ENCODE results near the gene USP32. TPM values are rescaled to one million over a fixed set of nuclear protein-coding genes. Genes with fewer than 3 reads are reported as not detected.

Gene USP32
- total RNA-seq, 1 donor from 2014 or later = 39.0 TPM

DNA sequence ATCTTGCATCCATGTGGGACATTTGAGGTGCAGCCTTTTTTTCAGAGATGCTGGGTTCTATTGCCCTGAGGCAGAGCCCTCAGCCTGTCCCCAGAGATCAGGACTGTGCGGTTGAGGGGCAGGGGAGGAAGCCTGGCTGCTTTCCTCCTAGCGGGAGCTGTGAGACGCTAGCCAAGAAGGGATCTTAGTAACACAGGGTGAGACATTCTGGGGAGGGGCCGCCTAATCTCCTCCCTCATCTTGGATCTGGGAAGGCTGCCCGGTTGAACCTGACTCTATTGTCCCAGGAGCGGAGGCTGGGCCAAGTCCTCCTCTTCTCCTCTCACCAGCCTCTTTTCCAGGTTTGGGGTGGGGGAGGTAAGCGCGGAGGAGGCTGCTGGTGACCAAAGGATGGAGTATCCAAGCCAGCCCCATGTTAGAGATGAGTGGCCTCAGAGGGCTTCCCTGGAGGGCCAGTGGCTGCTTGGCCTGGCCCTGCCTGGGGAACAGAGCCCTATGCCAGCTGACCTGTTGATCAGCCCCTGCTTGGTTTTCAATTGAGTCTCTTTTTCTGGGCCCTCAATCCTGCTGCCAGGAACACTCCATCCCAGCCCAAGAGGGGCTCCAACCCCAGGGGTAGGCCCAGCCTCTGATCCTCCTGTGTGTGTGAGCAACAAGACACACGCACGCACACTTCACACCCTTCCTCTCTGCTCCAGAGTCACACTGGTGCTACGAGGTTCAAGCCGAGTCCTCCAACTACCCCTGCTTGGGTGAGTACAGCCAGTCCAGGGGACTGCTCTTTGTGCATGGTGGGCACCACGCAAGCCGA lies 237.1 kb downstream of the USP32 start:
- peak; percentile 81 for DNase-seq (ENCODE audit: low spot score)

DNA sequence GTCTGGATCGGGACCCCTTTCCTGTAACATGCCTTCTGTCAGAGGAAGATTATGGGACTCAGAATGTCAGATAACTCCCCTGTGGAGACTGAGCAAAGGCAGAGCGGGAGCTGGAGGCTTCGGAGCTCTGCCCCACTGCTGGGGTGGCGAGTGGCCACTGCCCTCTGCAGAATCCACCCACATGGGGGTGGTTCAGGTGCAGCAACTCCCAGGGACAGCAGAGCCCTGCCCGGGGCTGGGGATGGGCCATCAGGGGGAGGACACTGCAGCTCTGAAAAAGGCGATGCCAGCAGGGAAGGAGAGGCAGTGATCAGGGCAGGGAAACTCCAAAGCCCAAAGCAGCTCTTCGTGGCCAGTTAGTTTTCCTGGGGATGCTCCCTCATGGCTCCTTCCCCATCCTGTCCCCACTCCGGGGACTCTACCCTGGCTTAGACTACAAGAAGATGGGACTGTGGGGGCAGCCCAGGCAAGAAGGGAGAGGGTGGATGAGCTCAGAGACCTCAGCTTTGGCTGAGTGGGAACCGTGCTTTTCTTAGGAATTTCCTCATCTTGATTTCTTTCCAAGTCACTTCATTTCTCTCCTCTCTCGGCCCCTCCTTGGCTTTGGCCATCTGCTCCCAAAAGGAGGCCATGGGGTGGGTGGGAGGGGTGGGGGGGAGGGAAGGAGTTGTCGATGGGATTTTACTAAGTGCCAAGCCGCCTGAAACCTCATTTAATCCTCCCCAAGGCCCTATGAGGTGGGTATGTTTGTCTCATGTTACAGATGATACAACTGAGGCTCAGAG lies 238.1 kb downstream of the USP32 start:
- no peak for DNase-seq (ENCODE audit: low spot score)

DNA sequence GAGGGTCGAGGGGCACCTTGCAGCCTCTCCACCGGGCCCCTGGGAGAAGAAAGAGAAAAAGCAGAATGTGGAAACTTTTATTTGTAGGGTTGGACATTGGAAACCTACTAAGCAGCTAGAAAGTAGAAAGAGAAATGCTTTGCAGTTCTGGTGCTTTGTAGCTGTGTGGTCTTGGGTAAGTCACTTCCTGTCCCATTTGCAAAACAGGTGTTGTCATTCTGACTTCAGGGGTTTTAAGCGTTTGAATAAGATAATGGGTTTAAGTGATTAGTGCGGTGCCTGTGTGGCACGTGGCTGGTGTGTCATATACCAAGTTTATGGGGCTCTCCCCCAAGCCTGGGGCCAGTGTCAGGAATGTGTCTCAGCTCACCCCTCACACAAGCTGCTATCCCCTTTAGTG lies 240.6 kb downstream of the USP32 start:
- no peak for DNase-seq (ENCODE audit: low spot score)

DNA sequence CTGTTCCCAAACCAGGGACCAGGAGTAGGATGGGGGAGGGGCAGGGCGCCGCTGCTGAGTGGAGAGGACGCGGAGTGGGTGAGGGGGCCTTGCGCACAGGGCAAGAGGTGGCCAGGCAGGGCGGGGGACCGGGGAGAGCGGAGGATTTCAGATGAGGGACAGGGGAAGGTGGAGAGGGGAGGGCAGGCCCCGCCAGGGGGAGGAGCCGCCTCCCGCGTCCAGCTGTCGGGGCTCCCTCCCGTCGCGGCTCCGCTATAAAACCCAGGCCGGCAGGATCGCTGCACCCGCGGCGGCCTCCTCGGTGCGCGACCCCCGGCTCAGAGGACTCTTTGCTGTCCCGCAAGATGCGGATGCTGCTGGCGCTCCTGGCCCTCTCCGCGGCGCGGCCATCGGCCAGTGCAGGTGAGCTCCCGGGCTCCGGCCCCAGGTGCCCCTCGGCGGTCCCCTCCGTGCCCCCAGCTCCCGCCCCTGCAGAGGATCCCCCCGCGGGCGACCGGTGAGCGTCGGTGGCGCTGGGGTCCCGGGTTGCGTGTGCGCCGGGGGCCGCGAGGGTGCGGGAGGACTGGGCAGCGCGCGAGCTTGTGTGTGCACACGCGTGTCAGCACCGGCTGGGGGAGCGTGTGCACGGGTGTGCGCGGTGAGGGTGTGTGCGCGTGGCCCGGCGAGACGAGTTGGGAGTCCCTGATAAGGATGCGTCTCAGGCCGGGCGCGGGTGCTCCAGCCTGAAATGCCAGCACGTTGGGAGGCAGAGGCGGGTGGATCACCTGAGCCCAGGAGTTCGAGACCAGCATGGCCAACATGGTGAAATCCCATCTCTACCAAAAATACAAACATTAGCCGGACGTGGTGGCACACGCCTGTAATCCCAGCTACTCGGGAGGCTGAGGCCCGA lies 242.0 kb downstream of the USP32 start, which contains the start of gene CA4:
Gene CA4 (plus strand): TSS at position 283 of the 892 bp plus-strand sequence. CDS start 62 bp downstream, at position 345.
- no peak for DNase-seq (ENCODE audit: low spot score)

DNA sequence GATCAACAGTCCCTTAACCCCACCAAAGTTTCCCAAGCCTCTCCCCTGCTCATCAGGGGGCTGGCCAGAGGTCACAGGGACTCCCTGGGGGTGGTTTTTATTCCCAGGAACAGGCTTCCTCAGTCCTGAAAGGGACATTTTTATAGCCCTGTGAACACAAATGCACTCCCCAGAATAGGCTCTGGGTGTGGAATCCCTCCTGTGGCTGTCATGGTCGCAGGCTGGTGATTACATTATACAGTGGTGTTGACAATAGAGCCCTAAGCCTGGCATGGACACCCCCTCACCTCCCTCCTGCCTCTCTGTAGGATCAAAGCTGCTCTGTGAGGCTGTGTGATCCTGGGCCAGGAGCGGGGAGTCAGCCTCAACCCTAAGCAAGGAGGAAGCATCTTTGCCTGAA lies 243.6 kb downstream of the USP32 start:
- no peak for DNase-seq (ENCODE audit: low spot score)

DNA sequence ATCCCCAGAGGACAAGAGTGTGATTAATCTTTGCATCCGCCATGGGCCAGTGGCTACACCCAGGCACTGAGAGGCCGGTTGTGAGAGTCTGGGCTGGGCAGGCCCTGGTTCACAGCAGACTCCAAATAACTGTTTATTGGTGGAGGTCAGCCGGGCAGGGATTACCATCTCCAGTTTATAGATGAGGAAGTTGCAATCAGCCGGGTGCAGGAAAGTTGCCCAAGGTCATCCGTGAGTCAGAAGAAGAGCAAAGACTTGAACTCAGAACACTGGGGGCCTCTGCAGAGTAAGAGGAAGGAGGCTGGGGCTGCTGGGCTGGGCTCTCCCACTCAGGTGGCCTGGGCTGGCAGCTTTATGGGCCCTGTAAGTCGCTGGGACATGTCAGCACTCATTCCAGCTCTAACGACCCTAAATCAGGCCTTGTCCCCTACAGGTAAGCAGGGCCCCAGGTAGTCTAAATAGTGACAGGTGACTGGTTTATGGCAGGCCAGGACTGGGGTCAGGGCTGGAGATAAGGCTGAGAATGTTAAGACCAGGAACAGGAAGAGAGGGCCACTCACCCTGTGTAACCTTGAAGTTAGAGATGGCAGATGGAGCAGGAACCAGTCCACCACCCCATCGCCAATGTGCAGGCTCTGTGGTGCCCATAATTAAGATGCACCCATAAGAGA lies 244.2 kb downstream of the USP32 start:
- no peak for DNase-seq (ENCODE audit: low spot score)

DNA sequence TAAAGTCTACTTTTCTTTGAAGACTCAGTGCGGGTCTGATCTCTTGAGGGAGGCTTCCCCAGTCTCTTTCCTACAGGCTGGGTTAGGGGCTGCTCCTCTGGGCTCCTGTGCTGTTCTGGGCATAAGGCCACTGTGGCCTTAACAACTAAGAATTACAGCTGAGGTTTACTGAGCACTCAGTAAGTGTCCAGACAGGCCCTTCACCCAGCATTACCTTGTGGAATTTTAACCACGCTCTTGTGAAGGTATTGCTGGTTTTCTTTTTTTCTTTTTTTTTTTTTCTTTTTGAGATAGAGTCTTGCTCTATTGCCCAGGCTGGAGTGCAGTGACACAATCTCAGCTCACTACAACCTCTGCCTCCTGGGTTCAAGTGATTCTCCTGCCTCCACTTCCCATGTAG lies 245.7 kb downstream of the USP32 start:
- DNase-seq (ENCODE audit: low spot score) = no peak

DNA sequence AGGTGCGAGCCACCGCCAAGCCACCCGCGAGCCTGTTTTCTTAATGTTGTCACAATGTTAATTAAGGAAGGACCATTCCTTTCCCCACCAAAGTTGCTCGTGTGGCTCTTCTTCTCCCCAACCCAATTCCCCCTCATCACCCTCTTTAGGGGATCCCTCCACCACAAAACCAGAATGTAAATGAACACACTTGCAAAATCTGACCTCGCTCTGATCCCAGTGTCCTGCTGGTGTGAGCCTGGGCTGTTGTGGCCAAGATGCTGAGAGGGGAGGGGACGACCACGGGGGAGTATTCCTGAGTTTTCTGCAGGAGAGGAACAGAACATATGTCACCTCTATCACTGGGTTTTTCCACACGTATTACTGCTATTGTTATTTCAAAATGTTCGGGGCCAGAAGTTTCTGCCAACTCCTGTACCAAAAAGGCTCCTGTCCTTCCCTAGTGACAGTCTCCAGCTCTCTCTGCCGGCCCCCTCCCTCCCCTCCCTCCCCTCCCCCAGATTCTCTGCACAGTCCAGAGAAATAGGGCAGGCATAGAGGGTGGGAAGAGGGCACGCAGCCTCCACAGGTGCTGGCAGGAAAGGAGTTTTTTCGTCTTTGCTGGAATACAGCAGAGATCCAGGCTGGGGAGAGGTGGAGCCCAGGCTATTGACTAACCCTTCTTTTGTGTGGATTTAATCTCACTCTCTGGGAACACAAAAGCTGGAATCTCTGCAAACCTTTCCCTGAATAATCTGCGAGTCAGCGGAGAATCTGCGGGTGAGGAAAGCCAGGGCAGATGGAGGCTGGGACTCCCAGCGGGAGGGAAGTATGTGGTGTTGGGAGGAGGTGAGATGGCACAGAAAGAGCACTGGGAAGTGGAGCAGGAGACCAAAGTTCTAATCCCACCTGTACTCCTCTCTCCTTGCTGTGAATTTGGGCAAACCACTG lies 246.7 kb downstream of the USP32 start:
- no peak for DNase-seq (ENCODE audit: low spot score)

DNA sequence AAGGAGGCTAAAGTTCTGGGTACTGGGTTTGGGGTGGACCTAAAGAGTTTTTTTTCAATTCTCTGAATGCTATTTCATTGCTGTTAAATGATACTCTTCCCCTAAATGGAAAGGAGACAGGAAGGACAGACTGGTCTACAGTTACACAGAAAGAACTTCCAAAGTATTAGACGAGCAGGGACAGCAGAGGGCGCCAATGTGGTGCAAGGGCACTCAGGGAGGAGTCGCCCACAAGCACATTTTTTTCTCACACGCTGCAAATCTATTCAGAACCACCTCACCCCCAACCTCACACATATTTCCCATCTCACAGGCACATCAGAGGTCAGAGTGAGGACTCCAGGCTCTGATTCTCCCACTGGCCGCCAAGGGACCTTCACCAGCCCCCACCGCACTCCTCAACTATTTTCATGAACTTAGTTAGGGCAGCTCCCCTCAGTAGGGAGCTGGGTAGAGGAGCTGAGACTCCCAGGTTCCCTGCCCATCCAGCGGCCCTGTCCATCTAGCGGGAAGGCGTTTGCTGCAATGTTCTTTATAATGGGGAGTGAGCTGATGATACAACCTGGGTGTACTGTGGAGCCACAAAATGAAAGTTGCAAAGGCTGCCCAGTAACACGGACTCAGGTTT lies 248.9 kb downstream of the USP32 start:
- peak; percentile 90 for DNase-seq (ENCODE audit: low spot score)

DNA sequence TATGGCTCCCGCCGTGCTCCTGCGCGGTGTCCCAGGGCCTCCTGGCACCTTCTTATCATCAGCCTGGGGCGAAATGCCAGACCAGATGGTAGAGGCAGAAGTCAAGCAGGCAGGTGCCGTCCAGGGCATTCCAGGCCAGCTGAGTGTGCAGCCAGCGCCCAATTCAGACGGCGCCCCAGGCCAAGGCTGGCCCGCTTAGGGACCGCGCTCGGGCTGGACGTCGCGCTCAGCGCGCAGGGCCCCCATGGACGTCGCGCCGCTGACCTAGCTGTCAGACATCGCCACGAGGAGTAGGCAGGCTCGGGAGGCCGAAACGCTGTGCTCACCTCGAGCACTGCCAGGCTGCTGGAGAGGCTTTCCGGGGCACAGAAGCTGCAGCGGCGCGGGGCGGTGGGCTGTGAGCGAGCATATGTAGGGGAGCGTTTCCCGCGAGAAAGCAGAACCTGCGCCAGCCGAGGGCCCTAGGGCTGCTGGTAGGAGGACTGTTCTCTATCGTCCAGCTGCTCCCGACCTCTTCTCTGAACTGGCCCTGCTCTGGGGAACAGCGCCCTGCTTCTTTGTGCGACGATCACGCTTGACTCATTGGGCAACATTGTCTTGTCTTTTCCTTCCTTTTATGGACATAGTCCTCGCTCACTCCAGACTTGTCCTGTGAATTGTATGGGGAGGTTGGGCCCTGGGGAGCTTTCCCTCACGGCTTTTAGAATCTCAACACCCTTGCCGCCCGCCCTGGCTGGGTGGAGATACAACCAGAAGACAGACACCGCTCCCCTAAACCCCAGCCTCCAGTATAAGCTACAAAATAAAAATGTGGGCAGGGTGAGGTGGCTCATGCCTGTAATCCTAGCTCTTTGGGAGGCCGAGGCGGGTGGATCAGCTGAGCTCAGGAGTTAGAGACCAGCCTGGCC lies 250.6 kb downstream of the USP32 start:
- DNase-seq (ENCODE audit: low spot score) = no peak

DNA sequence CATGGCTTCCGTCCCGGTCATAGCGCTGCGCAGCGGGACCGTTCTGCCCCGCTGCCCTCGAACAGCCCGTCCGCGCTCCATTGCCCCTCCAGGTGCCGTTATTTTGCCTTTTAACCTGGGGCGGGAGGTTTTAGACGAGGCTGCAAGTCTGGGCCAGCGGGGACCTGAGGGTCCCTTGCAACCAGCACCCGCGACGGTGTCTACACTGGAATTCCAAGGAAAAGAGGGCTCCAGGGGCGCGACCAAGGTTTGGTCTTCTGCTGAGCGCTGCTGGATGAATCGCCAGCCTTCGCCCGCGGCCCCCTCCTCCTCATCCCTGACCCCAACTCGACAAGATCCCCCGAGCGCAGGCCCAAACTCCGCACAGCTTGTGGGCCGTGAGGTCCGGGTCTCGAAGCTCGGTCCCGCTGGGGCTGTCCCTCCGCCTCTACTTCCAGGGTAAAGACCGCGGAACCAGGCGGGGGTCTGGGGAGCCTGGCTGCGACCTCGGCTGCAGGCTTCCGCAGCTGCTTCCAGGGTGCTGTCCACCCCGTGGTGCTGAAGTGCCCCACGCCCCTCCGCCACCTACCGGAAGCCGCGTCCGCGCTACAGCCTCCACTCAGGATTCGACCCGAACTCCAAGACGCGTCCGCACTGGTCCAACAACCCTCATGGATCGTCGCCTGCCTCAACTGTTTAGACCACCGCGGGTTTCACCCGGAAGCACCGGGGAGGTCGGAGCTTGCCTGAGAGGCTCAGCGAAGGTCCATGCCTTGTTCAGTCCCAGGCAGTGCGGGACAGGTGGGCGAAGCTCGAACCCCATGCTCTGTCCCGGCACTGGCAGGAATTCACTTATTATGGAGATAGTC lies 252.3 kb downstream of the USP32 start:
- peak; percentile 75 for DNase-seq (ENCODE audit: low spot score)

DNA sequence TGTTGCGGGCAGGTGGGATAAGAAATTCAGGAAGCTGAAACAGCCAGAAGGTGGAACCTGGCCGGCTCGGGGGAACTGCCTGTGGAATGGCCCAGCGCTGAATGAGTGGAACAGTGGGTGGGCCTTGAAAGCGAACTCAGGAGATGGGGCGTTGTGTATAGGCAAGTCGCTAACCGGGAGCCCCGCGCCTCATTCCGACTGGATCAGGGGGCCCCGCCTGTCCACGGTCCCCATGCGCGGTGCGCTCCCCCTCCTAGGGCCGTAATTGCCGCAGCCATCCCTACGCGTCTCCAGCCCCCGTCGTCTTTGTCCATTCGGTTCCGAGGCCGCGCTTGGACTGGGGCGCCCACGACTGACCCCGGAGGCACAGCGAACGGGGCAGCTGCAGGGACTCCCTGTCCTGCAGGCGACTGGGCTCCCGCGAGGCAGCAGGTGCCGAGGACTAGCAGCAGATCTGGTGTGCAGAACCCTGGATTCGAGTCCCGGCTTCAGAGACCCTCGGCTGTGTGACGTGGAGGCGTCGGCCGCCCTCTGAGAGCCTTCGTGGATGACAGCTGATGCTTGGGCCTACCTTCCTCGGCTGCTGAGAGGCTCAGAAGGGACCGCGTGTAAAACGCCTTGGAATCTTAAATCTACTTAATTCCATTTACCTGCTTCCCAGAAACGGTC lies 253.0 kb downstream of the USP32 start:
- DNase-seq (ENCODE audit: low spot score) = no peak

DNA sequence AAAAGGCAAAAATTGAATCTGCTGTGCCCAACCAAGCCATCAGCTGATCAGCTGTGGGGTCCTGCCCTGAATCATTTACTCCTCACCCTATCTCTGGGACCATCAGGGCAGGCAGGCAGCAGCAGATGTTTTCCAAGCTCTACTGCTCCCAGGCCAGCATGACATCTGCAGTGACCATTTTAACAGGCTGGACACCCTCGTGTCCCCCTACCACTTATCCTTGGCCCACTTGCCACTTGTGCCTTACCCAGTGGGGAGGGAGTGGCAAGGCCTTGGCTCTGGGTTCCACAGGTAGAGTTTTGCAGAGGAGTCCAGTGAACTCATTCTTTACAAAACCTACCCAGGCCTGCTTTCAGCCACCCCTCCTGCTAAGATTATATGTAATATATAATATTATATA lies 254.2 kb downstream of the USP32 start:
- no peak for DNase-seq (ENCODE audit: low spot score)

DNA sequence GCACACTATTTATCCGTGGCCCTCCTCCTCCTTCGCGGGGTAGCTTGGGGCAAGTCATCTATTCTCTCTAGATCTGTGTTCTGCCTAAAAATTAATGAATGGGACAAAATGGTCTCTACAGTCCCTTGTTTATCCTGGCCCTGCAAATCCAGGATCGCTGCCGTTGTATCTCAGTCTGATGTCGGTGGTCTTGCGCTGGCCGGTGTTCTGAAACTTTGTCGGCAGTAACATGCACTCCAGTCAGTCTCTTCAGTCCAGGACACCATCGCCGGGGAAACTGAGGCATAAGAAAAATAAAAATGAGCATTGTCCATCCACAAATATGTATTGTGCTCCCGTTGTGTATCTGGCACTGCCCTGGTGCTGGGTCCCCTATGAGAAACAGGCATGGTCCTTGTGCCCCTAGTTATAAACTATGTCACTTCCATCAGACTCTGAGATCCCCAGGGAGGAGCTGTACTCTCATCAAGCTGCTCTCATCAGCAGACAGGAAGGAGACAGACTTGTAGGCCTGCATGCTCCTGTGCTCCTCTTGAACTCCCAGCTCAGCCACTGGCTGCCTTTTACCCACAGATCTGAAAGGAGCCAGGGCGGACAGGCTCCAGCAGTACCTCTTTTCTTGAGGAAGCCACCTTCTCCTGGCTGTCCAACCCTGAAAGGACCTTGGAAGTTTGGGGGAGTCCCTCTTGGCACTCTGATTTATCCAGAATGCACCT lies 255.8 kb downstream of the USP32 start:
- DNase-seq (ENCODE audit: low spot score) = no peak

DNA sequence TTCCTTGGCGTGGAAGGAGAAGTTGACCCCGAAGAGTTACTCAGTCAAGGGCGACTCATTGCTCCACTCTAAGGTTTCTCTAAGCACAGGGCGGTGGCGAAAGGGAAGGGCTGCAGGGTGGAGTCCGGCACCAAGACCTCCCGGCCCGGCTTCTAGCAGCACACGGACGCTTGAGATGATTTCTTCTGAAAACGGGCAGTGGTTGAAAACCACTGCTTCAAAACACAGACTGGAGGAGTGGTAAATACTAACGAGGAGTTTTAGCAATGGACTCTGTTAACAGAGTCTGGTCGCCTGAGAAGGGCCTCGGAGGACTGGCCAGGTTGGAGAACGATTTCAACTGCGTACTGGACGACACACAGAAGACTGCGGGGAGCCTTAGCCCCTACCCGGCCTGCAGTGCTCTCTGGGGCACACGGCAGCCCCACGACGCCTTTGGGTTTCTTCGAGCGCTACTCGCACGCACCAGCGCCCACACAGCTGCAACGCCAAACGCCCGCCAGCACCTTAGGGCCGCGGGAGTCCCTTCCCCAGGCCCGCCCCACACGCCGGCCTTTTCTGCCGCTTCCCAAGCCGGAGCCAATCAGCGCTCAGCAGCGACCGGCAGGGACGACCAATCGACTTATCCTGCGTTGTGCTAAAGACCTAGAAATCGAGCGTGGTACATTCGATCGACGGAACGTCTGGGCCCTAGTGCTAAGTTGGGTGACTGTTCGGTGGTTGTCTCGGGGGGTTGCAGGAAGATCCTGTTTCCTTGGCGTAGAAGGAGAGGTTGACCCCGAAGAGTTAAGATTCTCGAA lies 256.6 kb downstream of the USP32 start:
- DNase-seq (ENCODE audit: low spot score) = peak; percentile 89
